Fibroblast of lung (primary cell): ENCODE measurements around the gene MMS19. TPM values are rescaled to one million over a fixed set of nuclear protein-coding genes. Genes with fewer than 3 reads are reported as not detected.

ENCODE experiments used
- DNase-seq, 2 donors: peaks; one replicate each; pipeline versions ENCODE4 v3.0.0 to v3.0.0-alpha.2; 2010; ENCODE audit warnings: low read depth in 2 of 2
- H2AFZ ChIP-seq: 2 replicates; pipeline ENCODE4 v1.5.1; 2012; ENCODE audit warnings: low read length, control low read depth, inconsistent platforms
- H3K27ac ChIP-seq: 2 replicates; pipeline ENCODE4 v1.5.1; 2011; ENCODE audit warnings: low read length, control low read depth; ENCODE audit not compliant: insufficient read depth
- H3K27me3 ChIP-seq: 2 replicates; pipeline ENCODE4 v1.5.1; 2011; ENCODE audit warnings: mild to moderate bottlenecking, low read length; ENCODE audit not compliant: control insufficient read depth, insufficient read depth
- H3K36me3 ChIP-seq: 2 replicates; pipeline ENCODE4 v1.5.1; 2011; ENCODE audit warnings: low read length; ENCODE audit not compliant: control insufficient read depth, insufficient read depth
- H3K4me1 ChIP-seq: 2 replicates; pipeline ENCODE4 v1.5.1; 2011; ENCODE audit warnings: low read length; ENCODE audit not compliant: control insufficient read depth, insufficient read depth; ENCODE audit errors: extremely low read depth
- H3K4me2 ChIP-seq: 2 replicates; pipeline ENCODE4 v1.5.1; 2011; ENCODE audit warnings: low read length, control low read depth; ENCODE audit not compliant: insufficient read depth; ENCODE audit errors: extremely low read depth
- H3K4me3 ChIP-seq, 4 experiments: fragments of 200-600 bp in 1 of 4; sonication (generic) in 1 of 4; replicated peaks in 1 of 4; 2 replicates each; pipeline ENCODE4 v1.5.1; 2011 to 2016; ENCODE audit warnings: low read length in 4 of 4, low read depth in 3 of 4, mild to moderate bottlenecking in 3 of 4, control low read depth in 2 of 4, inconsistent platforms in 1 of 4, mixed read lengths in 1 of 4; ENCODE audit not compliant: insufficient read depth in 1 of 4; ENCODE audit errors: control extremely low read depth in 1 of 4
- H3K79me2 ChIP-seq: 2 replicates; pipeline ENCODE4 v1.5.1; 2012; ENCODE audit warnings: mild to moderate bottlenecking, low read length, inconsistent platforms; ENCODE audit not compliant: control insufficient read depth, insufficient read depth
- H3K9ac ChIP-seq: 2 replicates; pipeline ENCODE4 v1.5.1; 2011; ENCODE audit warnings: mild to moderate bottlenecking, low read length, control low read depth; ENCODE audit not compliant: insufficient read depth
- H3K9me3 ChIP-seq: 2 replicates; pipeline ENCODE4 v1.5.1; 2012; ENCODE audit warnings: low read depth, low read length; ENCODE audit not compliant: control insufficient read depth, insufficient read depth
- H4K20me1 ChIP-seq: 2 replicates; pipeline ENCODE4 v1.5.1; 2011; ENCODE audit warnings: low read length; ENCODE audit not compliant: control insufficient read depth, insufficient read depth; ENCODE audit errors: extremely low read depth
- EZH2 ChIP-seq: IDR thresholded peaks from 2 replicates; pipeline ENCODE4 v1.5.1; 2012; ENCODE audit warnings: low read length, control low read depth, mild to moderate bottlenecking; ENCODE audit errors: missing control alignments
- polyA plus RNA-seq, 2 donors: library from polyadenylated mRNA; depleted of rRNA in 1 of 2; stranded (reverse) in 1 of 2; unstranded in 1 of 2; fragments of >200 nt; gene quantifications; 2 replicates each; pipeline ENCODE4 v1.2.1, GENCODE V29; 2011 to 2012; ENCODE audit warnings: missing spikeins in 1 of 2
- total RNA-seq: library from RNA; depleted of rRNA; stranded (reverse); fragments of >200 nt; gene quantifications from 2 replicates; pipeline ENCODE4 v1.2.1, GENCODE V29; 2014
- TF ChIP-seq, protein P1 (sequence below), 2 donors: IDR thresholded peaks in 1 of 2; conservative IDR thresholded peaks in 1 of 2; 1 replicate in 1 of 2; 2 replicates in 1 of 2; pipeline ENCODE4 v1.5.1; 2011 to 2012; ENCODE audit warnings: low read length in 2 of 2, control low read depth in 1 of 2, inconsistent platforms in 1 of 2, low read depth in 1 of 2, mild to moderate bottlenecking in 1 of 2

Gene MMS19
- total and polyA plus RNA-seq, 2 donors (not counting 1 experiment from before 2014, with no cell fraction given), result 44.7 to 64.7 TPM

DNA sequence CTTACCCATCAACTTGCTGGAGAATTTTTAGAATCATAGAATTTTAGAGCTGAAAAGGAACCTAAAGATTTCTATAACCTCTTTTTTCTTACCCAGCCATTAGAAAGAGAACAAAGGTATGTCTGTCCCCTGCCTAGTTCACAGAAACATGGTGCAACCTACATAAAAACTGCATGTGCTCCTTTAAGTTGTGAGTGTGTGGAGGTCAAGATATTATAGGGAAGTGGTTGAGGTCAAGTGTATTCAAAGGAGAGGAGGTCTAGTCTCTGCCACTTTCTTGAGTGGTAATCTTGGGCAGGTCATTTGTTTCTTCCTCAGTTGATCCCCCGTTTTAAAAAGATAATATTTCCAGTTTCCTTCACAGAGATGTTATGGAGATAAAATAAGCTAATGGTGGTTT, 6.9 kb upstream of the MMS19 start:
- Histone ChIP-seq H3K27ac (no peak overlapping the region), H3K79me2 (peaks cover 21% of the 10 kb centered on the region), H3K9me3 (no peaks in the 10 kb centered on the region), H3K4me2 (no peak overlapping the region), H3K4me3 (no peak overlapping the region), H3K4me1 (peaks cover 3% of the 10 kb centered on the region), H4K20me1 (no peaks in the 10 kb centered on the region), H3K27me3 (no peaks in the 10 kb centered on the region), H2AFZ (no peak overlapping the region), H3K36me3 (no peaks in the 10 kb centered on the region), H3K9ac (no peak overlapping the region)
- DNase-seq, result no peak
- TF ChIP-seq, protein P1, sequence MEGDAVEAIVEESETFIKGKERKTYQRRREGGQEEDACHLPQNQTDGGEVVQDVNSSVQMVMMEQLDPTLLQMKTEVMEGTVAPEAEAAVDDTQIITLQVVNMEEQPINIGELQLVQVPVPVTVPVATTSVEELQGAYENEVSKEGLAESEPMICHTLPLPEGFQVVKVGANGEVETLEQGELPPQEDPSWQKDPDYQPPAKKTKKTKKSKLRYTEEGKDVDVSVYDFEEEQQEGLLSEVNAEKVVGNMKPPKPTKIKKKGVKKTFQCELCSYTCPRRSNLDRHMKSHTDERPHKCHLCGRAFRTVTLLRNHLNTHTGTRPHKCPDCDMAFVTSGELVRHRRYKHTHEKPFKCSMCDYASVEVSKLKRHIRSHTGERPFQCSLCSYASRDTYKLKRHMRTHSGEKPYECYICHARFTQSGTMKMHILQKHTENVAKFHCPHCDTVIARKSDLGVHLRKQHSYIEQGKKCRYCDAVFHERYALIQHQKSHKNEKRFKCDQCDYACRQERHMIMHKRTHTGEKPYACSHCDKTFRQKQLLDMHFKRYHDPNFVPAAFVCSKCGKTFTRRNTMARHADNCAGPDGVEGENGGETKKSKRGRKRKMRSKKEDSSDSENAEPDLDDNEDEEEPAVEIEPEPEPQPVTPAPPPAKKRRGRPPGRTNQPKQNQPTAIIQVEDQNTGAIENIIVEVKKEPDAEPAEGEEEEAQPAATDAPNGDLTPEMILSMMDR (conservative IDR thresholded peaks at IDR 0.05 in 1 of 2, IDR thresholded peaks at IDR 0.05 in 1 of 2; ENCODE audit: low read depth in 1 of 2, low read length in 2 of 2), result no peak
- no peak for TF ChIP-seq EZH2

DNA sequence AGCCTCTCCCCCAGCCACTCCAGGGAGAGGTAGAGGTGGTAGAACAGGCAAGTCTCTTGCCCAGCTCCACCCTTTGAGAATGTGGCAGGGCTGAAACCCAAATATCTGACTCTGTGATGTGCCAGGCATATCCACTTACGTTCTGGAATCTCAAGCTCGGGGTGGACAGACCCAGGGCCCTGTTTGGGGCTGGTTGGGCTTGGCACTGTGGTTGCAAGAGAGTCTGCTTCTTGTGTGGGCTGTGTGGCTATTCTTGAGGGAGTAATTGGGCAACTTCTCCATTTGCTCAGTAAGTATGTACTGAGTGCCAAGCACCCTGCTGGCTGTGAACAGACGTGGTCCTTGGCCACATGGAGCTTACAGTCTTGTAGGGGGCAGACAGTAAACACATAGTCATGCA, 5.2 kb upstream of the MMS19 start:
- peaks cover 6% of the 10 kb centered on the region for H3K4me1 ChIP-seq
- no peak overlapping the region for H2AFZ ChIP-seq
- DNase-seq, result no peak
- no peaks in the 10 kb centered on the region for H4K20me1 ChIP-seq
- no peaks in the 10 kb centered on the region for H3K9me3 ChIP-seq
- TF ChIP-seq EZH2, result no peak
- TF ChIP-seq, protein P1 (conservative IDR thresholded peaks at IDR 0.05 in 1 of 2, IDR thresholded peaks at IDR 0.05 in 1 of 2; ENCODE audit: low read depth in 1 of 2, low read length in 2 of 2), result no peak
- H3K79me2 ChIP-seq, result peaks cover 23% of the 10 kb centered on the region
- H3K9ac ChIP-seq, result no peak overlapping the region
- no peak overlapping the region for H3K4me2 ChIP-seq
- no peak overlapping the region for H3K27ac ChIP-seq
- no peak overlapping the region for H3K4me3 ChIP-seq
- H3K27me3 ChIP-seq, result no peaks in the 10 kb centered on the region
- no peaks in the 10 kb centered on the region for H3K36me3 ChIP-seq

DNA sequence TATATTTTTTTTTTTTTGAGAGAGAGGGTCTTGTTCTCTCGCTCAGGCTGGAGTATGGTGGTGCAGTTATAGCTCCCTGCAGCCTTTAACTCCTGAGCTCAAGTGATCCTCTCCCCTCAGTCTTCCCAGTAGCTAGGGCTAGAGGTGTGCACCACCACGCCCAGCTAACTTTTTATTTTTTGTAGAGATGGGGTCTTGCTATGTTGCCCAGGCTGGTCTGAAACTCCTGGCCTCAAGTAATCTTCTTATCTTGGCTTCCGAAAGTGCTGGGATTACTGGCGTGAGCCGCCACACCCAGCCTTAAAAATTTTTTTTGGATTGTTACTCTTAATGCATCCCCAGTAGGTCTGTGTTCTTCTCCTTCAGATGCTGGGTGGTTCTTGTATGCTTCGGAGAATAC, 4.7 kb upstream of the MMS19 start:
- Histone ChIP-seq H3K79me2 (peaks cover 25% of the 10 kb centered on the region), H3K4me3 (no peak overlapping the region), H2AFZ (no peak overlapping the region), H3K4me2 (no peak overlapping the region), H3K27ac (no peak overlapping the region), H3K36me3 (no peaks in the 10 kb centered on the region), H3K9me3 (no peaks in the 10 kb centered on the region), H4K20me1 (no peaks in the 10 kb centered on the region), H3K4me1 (peaks cover 6% of the 10 kb centered on the region), H3K9ac (no peak overlapping the region), H3K27me3 (no peaks in the 10 kb centered on the region)
- no peak for DNase-seq
- TF ChIP-seq EZH2, result no peak
- TF ChIP-seq, protein P1 (conservative IDR thresholded peaks at IDR 0.05 in 1 of 2, IDR thresholded peaks at IDR 0.05 in 1 of 2; ENCODE audit: low read depth in 1 of 2, low read length in 2 of 2), result no peak
